Neural progenitor cell (in vitro differentiated cells): ENCODE data around the gene MRPL33.

Experiments
- EZH2 ChIP-seq: fragments of 200-600 bp; sonication (generic); IDR thresholded peaks from 2 replicates; pipeline ENCODE4 v1.6.1; 2017; ENCODE audit warnings: antibody characterized with exemption, mild to moderate bottlenecking, moderate library complexity
- EZH2phosphoT487 ChIP-seq: fragments of 200-600 bp; sonication (generic); IDR thresholded peaks from 2 replicates; pipeline ENCODE4 v1.6.1; 2017; ENCODE audit warnings: antibody characterized with exemption
- TF ChIP-seq, protein P1 (sequence below): fragments of 200-600 bp; sonication (generic); IDR thresholded peaks from 2 replicates; pipeline ENCODE4 v1.5.1; 2017; ENCODE audit warnings: antibody characterized with exemption, mild to moderate bottlenecking

DNA sequence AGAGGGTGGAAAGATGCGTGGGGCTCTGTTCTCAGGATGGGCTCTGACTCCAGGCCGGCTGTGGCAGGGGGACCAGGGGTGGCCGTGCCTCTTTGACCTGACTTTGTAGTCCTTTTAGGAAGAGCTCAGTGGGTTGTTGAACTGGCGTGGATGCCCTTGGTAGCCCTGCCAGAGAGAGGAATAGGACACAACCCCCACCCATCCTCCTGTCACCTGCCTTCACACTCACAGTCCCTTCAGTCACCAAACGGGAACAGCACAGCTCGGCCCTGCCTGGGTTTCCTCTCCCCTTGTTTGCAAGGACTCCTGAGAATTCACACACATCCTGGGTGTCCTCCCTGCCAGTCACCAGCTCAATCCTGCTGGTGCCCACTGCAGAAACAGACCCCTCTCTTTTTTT is 20.1 kb upstream of the MRPL33 start:
- TF ChIP-seq, protein P1, sequence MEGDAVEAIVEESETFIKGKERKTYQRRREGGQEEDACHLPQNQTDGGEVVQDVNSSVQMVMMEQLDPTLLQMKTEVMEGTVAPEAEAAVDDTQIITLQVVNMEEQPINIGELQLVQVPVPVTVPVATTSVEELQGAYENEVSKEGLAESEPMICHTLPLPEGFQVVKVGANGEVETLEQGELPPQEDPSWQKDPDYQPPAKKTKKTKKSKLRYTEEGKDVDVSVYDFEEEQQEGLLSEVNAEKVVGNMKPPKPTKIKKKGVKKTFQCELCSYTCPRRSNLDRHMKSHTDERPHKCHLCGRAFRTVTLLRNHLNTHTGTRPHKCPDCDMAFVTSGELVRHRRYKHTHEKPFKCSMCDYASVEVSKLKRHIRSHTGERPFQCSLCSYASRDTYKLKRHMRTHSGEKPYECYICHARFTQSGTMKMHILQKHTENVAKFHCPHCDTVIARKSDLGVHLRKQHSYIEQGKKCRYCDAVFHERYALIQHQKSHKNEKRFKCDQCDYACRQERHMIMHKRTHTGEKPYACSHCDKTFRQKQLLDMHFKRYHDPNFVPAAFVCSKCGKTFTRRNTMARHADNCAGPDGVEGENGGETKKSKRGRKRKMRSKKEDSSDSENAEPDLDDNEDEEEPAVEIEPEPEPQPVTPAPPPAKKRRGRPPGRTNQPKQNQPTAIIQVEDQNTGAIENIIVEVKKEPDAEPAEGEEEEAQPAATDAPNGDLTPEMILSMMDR = no peak
- TF ChIP-seq EZH2 (no peak), EZH2phosphoT487 (no peak)
